Stomach smooth muscle (tissue), 2 donors: ENCODE measurements around the gene SDF4.

ENCODE experiments used
- H3K27ac ChIP-seq: one replicate; pipeline ENCODE4 v1.7.0; 2013; ENCODE audit warnings: mild to moderate bottlenecking, low read length, inconsistent platforms
- H3K27me3 ChIP-seq, 2 donors: one replicate each; pipeline ENCODE4 v1.7.0; 2013; ENCODE audit warnings: low read length in 2 of 2; ENCODE audit not compliant: insufficient read depth in 2 of 2, control insufficient read depth in 1 of 2
- H3K36me3 ChIP-seq, 2 donors: one replicate each; pipeline ENCODE4 v1.7.0; 2013; ENCODE audit warnings: low read length in 2 of 2; ENCODE audit not compliant: control insufficient read depth in 2 of 2, insufficient read depth in 2 of 2
- H3K4me1 ChIP-seq: one replicate; pipeline ENCODE4 v1.7.0; 2013; ENCODE audit warnings: low read length; ENCODE audit not compliant: control insufficient read depth, insufficient read depth
- H3K4me3 ChIP-seq, 2 donors: one replicate each; pipeline ENCODE4 v1.7.0; 2013; ENCODE audit warnings: low read length in 2 of 2
- H3K9ac ChIP-seq, 2 donors: one replicate each; pipeline ENCODE4 v1.7.0; 2013; ENCODE audit warnings: low read length in 2 of 2, mild to moderate bottlenecking in 1 of 2
- H3K9me3 ChIP-seq, 2 donors: one replicate each; pipeline ENCODE4 v1.7.0; 2013; ENCODE audit warnings: low read length in 2 of 2; ENCODE audit not compliant: control insufficient read depth in 2 of 2
- donor health status: healthy.
- donor health status: Pancreatic carcinoma.

Gene SDF4

GRCh38 chr1:1208713-1209433 lies 22.9 kb downstream of the SDF4 start:
- Histone ChIP-seq H3K9me3 (no peaks in the 10 kb centered on the region), H3K4me1 (peaks cover 9% of the 10 kb centered on the region), H3K4me3 (no peak overlapping the region), H3K9ac (no peak overlapping the region), H3K27ac (no peak overlapping the region), H3K27me3 (peaks cover 13 to 25% of the 10 kb centered on the region in 2 donors), H3K36me3 (no peaks in the 10 kb centered on the region)

- no peaks in the 10 kb centered on the region for H3K9me3 ChIP-seq
Measured at GRCh38 chr1:1207571-1207892, 24.3 kb downstream of the SDF4 start.

DNA sequence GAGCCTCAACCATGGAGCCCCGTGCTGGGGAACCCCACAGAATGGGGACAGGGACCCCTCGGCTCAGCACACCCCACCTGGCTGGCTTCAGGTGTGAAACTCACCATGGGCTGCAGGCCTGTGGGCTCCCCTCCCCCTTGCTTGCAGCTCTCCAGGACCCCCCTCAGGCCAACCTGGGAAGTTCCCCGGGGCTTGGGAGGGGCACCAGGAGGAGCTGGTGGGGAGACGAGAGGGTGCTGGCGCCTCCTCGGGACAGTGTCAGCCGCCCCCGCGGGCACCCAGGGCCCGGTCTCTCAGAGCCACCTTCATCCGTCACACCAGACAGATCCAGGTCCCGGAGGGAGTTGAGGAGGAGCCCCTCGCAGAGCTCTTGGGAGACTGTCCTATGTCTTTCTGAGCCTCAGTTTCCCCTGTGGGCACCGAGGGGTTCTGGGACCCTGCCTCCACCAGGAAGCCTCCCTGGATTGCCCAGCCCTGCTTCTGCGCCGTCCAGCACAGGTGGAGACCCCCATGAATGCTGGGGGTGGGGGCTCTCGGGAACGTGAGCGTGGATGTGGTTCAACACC lies 24.8 kb downstream of the SDF4 start:
- H3K9ac ChIP-seq: no peak overlapping the region
- H3K4me3 ChIP-seq: no peak overlapping the region
- H3K27ac ChIP-seq: no peak overlapping the region
- peaks cover 13 to 28% of the 10 kb centered on the region in 2 donors for H3K27me3 ChIP-seq
- no peaks in the 10 kb centered on the region for H3K9me3 ChIP-seq
- no peaks in the 10 kb centered on the region for H3K36me3 ChIP-seq
- peaks cover 9% of the 10 kb centered on the region for H3K4me1 ChIP-seq

More at GRCh38 chr1:1207571-1207892, 24.3 kb downstream of the SDF4 start:
- Histone ChIP-seq H3K27ac (no peak overlapping the region), H3K36me3 (no peaks in the 10 kb centered on the region), H3K27me3 (peaks cover 13 to 28% of the 10 kb centered on the region in 2 donors), H3K4me3 (no peak overlapping the region), H3K9ac (no peak overlapping the region), H3K4me1 (peaks cover 9% of the 10 kb centered on the region)

- Histone ChIP-seq H3K4me3 (peak within 1 kb of the TSS in 1 of 2 donors; percentile 29), H3K27me3 (peaks cover 13 to 28% of the 10 kb centered on the region in 2 donors), H3K36me3 (no peaks in the 10 kb centered on the region), H3K27ac (no peak within 1 kb of the TSS), H3K9me3 (no peaks in the 10 kb centered on the region), H3K4me1 (peaks cover 9% of the 10 kb centered on the region), H3K9ac (no peak within 1 kb of the TSS)
Measured at GRCh38 chr1:1206376-1206965, 25.3 kb downstream of the SDF4 start, which contains the start of gene TNFRSF18. Gene TNFRSF18 (minus strand): TSS chr1:1206592. CDS start chr1:1206571, 21 bp downstream.

GRCh38 chr1:1205769-1206375 lies 25.9 kb downstream of the SDF4 start:
- no peaks in the 10 kb centered on the region for H3K36me3 ChIP-seq
- peaks cover 13 to 33% of the 10 kb centered on the region in 2 donors for H3K27me3 ChIP-seq
- no peak overlapping the region for H3K27ac ChIP-seq
- no peak overlapping the region for H3K4me3 ChIP-seq
- no peak overlapping the region for H3K9ac ChIP-seq
- H3K9me3 ChIP-seq: no peaks in the 10 kb centered on the region
- H3K4me1 ChIP-seq: peaks cover 9% of the 10 kb centered on the region

DNA sequence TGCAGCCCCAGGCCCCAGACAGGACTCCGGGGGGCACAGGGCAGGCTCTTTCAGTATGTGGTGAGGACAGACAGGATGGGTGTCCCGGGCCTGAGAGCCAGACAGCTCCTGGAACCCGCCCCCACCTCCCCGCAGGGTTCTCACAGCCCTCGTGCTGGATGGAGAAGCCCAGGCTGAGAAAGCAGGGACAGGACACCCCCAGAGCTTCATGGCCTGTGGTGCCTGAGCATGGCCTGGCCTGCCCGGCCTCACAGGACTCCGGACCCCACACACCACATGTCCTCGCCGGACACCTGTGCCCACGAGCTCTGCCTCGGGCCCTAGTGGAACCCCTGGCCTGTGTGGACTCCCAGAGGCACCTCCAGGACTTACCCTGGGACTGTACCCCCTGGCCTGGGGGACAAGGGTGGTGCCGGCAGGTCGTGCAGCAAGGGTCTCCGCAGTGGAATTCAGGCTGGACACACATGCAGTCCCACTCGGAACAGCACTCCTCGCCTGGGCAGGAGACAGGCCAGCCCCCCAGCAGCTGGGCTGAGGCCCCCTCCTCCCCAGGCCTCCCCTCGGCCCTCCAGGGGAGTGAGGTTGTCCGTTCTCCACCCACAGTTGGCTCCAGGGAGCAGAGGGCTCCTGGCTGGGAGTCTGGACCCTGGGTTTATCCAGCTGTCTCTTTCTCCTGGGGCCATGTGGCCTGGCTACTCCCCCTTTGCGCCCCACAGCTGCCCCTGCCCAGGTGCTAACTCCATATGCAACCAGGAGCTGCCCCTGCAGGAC lies 26.6 kb downstream of the SDF4 start:
- Histone ChIP-seq H3K9ac (no peak overlapping the region), H3K4me1 (peaks cover 9% of the 10 kb centered on the region), H3K36me3 (no peaks in the 10 kb centered on the region), H3K27ac (no peak overlapping the region), H3K27me3 (peaks cover 17 to 39% of the 10 kb centered on the region in 2 donors), H3K4me3 (no peak overlapping the region), H3K9me3 (no peaks in the 10 kb centered on the region)

GRCh38 chr1:1204425-1204920 lies 27.3 kb downstream of the SDF4 start:
- no peak overlapping the region for H3K27ac ChIP-seq
- peaks cover 9% of the 10 kb centered on the region for H3K4me1 ChIP-seq

DNA sequence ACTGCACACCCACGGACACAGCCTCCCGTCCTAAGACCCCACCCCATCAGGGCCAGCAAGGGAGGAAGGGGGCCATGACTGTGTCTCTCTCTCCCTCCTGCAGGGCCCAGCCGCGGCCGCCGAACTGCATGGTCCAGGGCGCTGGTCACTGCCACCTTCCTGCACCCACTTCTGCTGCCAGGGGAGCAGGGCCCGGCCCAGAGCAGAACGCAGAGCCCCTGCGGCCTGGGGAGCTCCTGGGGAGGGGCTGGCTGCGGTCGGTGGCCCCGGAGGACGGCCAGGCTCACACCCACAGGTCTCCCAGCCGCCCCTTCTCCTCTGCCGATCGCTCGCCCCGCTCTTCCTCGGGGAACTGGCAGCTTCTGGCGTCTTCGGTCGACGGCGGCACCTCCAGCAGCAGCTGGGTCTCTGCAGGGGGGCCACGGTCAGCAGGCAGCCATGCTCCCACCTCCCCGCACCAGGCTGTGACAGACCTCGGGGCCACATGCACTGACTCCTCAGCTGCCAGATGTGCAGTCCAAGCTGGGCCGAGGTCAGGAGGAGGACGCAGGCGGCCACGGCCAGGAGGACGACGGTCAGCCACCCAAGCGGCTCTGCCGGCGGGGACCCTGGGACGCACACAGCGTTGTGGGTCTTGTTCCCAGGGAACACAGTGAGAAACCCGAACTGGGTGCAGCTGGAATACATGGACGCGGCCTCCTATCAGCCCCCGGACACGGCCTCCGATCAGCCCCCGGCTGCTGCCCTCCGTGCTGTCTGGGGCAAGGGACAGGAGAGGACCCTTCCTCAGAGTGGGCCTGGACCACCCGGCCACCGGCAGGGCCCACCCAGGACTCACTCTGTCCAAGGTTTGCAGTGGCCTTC lies 28.0 kb downstream of the SDF4 start:
- Histone ChIP-seq H3K27me3 (peaks cover 18 to 41% of the 10 kb centered on the region in 2 donors), H3K4me1 (peaks cover 9% of the 10 kb centered on the region), H3K4me3 (no peak overlapping the region), H3K36me3 (no peaks in the 10 kb centered on the region), H3K9ac (no peak overlapping the region), H3K9me3 (no peaks in the 10 kb centered on the region), H3K27ac (no peak overlapping the region)

More at GRCh38 chr1:1204425-1204920, 27.3 kb downstream of the SDF4 start:
- Histone ChIP-seq H3K36me3 (no peaks in the 10 kb centered on the region), H3K4me3 (no peak overlapping the region), H3K27me3 (peaks cover 18 to 41% of the 10 kb centered on the region in 2 donors), H3K9ac (no peak overlapping the region), H3K9me3 (no peaks in the 10 kb centered on the region)

DNA sequence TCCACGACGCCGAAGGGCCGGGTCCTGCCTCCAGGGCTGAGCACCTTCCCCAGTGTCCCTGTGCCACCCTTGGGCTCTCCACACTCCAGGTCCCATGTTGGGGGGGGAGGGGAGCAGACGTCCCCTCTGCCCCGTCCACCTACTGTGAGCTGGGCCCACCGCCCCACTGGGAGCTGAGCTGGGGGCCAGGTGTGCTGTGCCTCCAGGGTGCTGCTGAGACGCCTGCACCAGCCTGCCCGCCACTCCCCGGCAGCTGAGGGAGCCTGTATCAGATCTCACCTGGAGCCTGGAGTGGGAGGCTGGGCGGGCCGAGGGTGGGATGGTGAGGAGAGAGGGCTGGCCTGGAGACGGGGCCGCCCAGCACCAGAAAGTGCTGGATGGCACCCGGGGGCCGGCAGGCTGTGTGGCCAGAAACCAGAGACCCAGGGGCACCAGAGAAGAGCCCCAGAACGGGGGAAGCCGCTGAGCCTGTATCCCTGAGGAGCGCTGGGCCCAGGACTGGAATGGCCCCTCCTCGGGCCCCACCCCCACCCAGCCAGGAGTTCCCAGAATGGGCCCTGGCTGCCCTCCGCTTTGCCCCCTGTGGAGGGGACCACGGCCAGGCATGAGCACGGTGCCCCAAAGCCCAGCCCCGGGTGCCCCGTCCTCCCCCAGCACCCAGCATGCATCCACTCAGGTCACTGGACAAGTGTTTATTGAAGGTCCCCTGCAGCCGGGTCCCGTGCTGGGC lies 28.8 kb downstream of the SDF4 start:
- Histone ChIP-seq H3K9me3 (no peaks in the 10 kb centered on the region), H3K27me3 (peaks cover 18 to 41% of the 10 kb centered on the region in 2 donors), H3K4me1 (peaks cover 9% of the 10 kb centered on the region), H3K4me3 (no peak overlapping the region), H3K27ac (no peak overlapping the region), H3K36me3 (no peaks in the 10 kb centered on the region), H3K9ac (no peak overlapping the region)
